T-cell (primary cell): ENCODE data around the gene EPHA8. TPM values are rescaled to one million over a fixed set of nuclear protein-coding genes. Genes with fewer than 3 reads are reported as not detected.

Experiments
- ATAC-seq, 4 experiments: fragments of 200-7000 bp in 3 of 4; fragments of 150-1000 bp in 1 of 4; cut with Tn5 transposase; replicated peaks in 1 of 4; 1 replicate in 3 of 4; 2 replicates in 1 of 4; pipeline ENCODE4 v1.10.0; 2021; ENCODE audit warnings: moderate library complexity in 3 of 4, mild to moderate bottlenecking in 2 of 4, moderate number of reproducible peaks in 1 of 4
- CTCF ChIA-PET, 2 donors: fragments of 300-600 bp; sonication (Branson Sonifier 250); formaldehyde crosslinking; loops; one replicate each; lab custom pipeline; 2022; ENCODE audit warnings: antibody characterized with exemption in 2 of 2; lab: Charles Lee
- POLR2A ChIA-PET, 2 donors: fragments of 300-600 bp; sonication (Branson Sonifier 250); formaldehyde crosslinking; loops; one replicate each; lab custom pipeline; 2022; ENCODE audit warnings: antibody characterized with exemption in 2 of 2; lab: Charles Lee
- DNase-seq, 35 experiments: peaks; one replicate each; pipeline versions ENCODE4 v3.0.0 to v3.0.0-alpha.2; 2013 to 2023
- H3K27ac ChIP-seq: one replicate; pipeline ENCODE4 v1.5.1; 2013; ENCODE audit warnings: low read length
- H3K27me3 ChIP-seq, 2 experiments: replicated peaks in 1 of 2; 1 replicate in 1 of 2; 2 replicates in 1 of 2; pipeline versions ENCODE4 v1.6.1 to v1.7.0; 2013; ENCODE audit warnings: low read length in 1 of 2, mixed read lengths in 1 of 2; ENCODE audit not compliant: control insufficient read depth in 2 of 2, insufficient read depth in 2 of 2; ENCODE audit errors: extremely low read depth in 1 of 2
- H3K36me3 ChIP-seq, 2 donors: 1 replicate in 1 of 2; 2 replicates in 1 of 2; pipeline versions ENCODE4 v1.6.1 to v1.7.0; 2013; ENCODE audit warnings: low read length in 1 of 2; ENCODE audit not compliant: control insufficient read depth in 2 of 2, insufficient read depth in 1 of 2; ENCODE audit errors: extremely low read depth in 1 of 2
- H3K4me1 ChIP-seq, 2 experiments: 1 replicate in 1 of 2; 2 replicates in 1 of 2; pipeline versions ENCODE4 v1.6.1 to v1.7.0; 2013; ENCODE audit warnings: low read length in 2 of 2, mixed read lengths in 1 of 2; ENCODE audit not compliant: insufficient read depth in 2 of 2, control insufficient read depth in 1 of 2; ENCODE audit errors: extremely low read depth in 1 of 2
- H3K4me3 ChIP-seq, 2 donors: 1 replicate in 1 of 2; 2 replicates in 1 of 2; pipeline versions ENCODE4 v1.5.1 to v1.7.0; 2013; ENCODE audit warnings: mild to moderate bottlenecking in 2 of 2, low read length in 1 of 2, moderate library complexity in 1 of 2; ENCODE audit not compliant: control insufficient read depth in 1 of 2; ENCODE audit errors: extremely low read depth in 1 of 2
- H3K9me3 ChIP-seq: 2 replicates; pipeline ENCODE4 v1.7.0; 2013
- H3K27ac Mint-ChIP-seq, 2 donors: one replicate each; pipeline ENCODE4 v1.8.0; 2020 to 2021; ENCODE audit warnings: mild to moderate bottlenecking in 2 of 2, mixed read lengths in 2 of 2
- H3K27me3 Mint-ChIP-seq, 2 donors: one replicate each; pipeline ENCODE4 v1.8.0; 2021 to 2022; ENCODE audit warnings: mixed read lengths in 2 of 2
- H3K36me3 Mint-ChIP-seq: one replicate; pipeline ENCODE4 v1.8.0; 2021; ENCODE audit warnings: mixed read lengths
- H3K4me1 Mint-ChIP-seq, 3 donors: one replicate each; pipeline ENCODE4 v1.8.0; 2020 to 2022; ENCODE audit warnings: mixed read lengths in 3 of 3, mild to moderate bottlenecking in 1 of 3
- H3K4me3 Mint-ChIP-seq, 3 donors: one replicate each; pipeline ENCODE4 v1.8.0; 2020 to 2022; ENCODE audit warnings: mild to moderate bottlenecking in 3 of 3, mixed read lengths in 3 of 3, moderate library complexity in 3 of 3
- H3K9me3 Mint-ChIP-seq, 3 donors: one replicate each; pipeline ENCODE4 v1.8.0; 2020 to 2022; ENCODE audit warnings: mixed read lengths in 3 of 3
- WGBS: methylation state at CpG from one replicate; pipeline ENCODE4 v1.1.5; 2013; ENCODE audit warnings: missing lambda C conversion rate; ENCODE audit not compliant: insufficient coverage; 5-methylcytosine and 5-hydroxymethylcytosine counted together
- total RNA-seq, 35 experiments: library from RNA in 6 of 35; stranded (reverse) in 6 of 35; fragments of 120-200 nt in 1 of 35; gene quantifications; one replicate each; pipeline versions ENCODE4 v1.2.1 to v1.2.4 and lab custom pipeline; 2013 to 2026

EPHA8 gene
- total RNA-seq, 5 donors from 2014 or later (not counting 1 experiment from before 2014, with no cell fraction given): 0.09 to 0.15 TPM; not detected in 3

GRCh38 chr1:22569269-22569668 is 6.0 kb downstream of the EPHA8 start:
- ATAC-seq: no peak
- CTCF ChIA-PET: no interaction called here
- POLR2A ChIA-PET: no interaction called here

DNA sequence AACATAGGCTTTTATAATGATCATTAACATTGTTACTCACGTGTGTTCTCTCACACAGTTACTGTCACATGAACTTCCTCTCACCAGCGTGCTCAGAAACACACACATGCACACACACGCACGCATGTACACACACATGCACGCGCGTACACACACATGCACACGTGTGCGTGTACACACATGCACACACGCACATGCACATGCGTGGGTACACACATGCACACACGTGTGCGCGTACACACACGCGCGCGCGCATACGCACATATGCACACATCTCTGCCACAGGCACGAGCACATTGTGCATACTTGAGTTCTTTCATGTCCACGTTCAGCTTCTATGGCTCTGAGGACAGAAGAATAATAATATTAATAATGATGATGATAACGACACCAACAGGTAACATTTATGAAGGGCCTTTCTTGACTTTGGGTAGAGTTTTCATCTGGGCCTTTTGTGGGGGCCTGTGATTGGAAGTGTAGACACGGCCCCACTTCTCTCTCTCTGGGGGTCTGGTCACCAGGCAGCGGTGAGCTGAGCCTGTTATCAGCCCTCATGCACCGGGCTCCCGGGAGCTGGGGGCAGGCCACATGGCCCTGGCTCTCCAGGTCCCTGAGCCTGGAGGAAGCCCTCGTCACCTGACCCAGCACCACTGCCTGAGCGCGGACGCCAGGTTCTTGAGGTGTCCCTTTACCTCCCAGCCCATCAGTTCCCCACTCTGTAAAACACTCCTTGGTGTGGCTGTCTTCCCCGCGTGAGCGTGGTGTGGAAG is 7.0 kb downstream of the EPHA8 start:
- ATAC-seq: no peak
- ChIA-PET POLR2A (no interaction called here), CTCF (no interaction called here)
- 90% methylated on average over 29 of the region's 34 CpGs for WGBS
- no peaks in the 10 kb centered on the region for H3K4me1 Mint-ChIP-seq
- no peaks in the 10 kb centered on the region for H3K4me1 ChIP-seq
- no peak overlapping the region for H3K27ac Mint-ChIP-seq
- no peaks in the 10 kb centered on the region for H3K36me3 Mint-ChIP-seq
- no peak overlapping the region for H3K27ac ChIP-seq
- H3K9me3 Mint-ChIP-seq: no peaks in the 10 kb centered on the region
- no peak for DNase-seq
- H3K9me3 ChIP-seq: no peaks in the 10 kb centered on the region
- H3K4me3 ChIP-seq: no peak overlapping the region
- H3K4me3 Mint-ChIP-seq: no peak overlapping the region
- peaks cover 3 to 43% of the 10 kb centered on the region in 2 experiments for H3K27me3 ChIP-seq
- no peaks in the 10 kb centered on the region for H3K36me3 ChIP-seq
- peaks cover 8 to 20% of the 10 kb centered on the region in 2 donors for H3K27me3 Mint-ChIP-seq

More at GRCh38 chr1:22569269-22569668, 6.0 kb downstream of the EPHA8 start:
- Histone ChIP-seq H3K36me3 (no peaks in the 10 kb centered on the region), H3K4me1 (no peaks in the 10 kb centered on the region), H3K9me3 (no peaks in the 10 kb centered on the region), H3K27ac (no peak overlapping the region), H3K27me3 (peaks cover 3 to 53% of the 10 kb centered on the region in 2 experiments), H3K4me3 (no peak overlapping the region)
- no peaks in the 10 kb centered on the region for H3K36me3 Mint-ChIP-seq
- no peaks in the 10 kb centered on the region for H3K9me3 Mint-ChIP-seq
- WGBS: 89% methylated on average over 4 of the region's 7 CpGs
- H3K4me3 Mint-ChIP-seq: no peak overlapping the region
- no peak for DNase-seq
- no peak overlapping the region for H3K27ac Mint-ChIP-seq
- H3K4me1 Mint-ChIP-seq: peaks cover 0 to 2% (median 0%) of the 10 kb centered on the region in 3 donors
- H3K27me3 Mint-ChIP-seq: peaks cover 15 to 29% of the 10 kb centered on the region in 2 donors

DNA sequence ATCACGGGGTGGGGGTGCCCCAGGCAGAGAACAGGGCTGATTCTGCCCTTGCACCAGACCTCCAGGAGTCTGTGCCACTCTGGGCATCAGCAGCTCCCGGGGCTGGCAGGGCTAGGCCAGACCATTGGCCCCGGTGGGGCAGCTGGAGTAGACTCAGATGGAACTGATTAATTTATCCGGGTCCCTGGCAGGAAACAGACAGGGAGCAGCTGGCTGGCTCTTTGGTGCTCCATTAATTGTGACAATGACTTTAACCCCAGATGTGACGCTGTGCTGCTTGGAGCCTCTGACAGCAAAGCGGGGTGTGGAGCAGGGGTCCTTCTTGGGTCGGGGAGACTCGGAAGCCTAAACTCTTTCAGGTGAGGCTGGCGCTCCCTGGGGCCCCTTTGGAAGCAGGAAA is 9.5 kb downstream of the EPHA8 start:
- no peaks in the 10 kb centered on the region for H3K36me3 ChIP-seq
- H3K27me3 ChIP-seq: peaks cover 3 to 23% of the 10 kb centered on the region in 2 experiments
- ATAC-seq (no peak), DNase-seq (no peak)
- POLR2A ChIA-PET: no interaction called here
- WGBS: 45% methylated on average over 9 of the region's 9 CpGs
- Mint-ChIP-seq H3K27me3 (peaks cover 8 to 13% of the 10 kb centered on the region in 2 donors), H3K4me1 (peaks cover 0 to 4% (median 0%) of the 10 kb centered on the region in 3 donors), H3K9me3 (peaks cover 0 to 6% (median 0%) of the 10 kb centered on the region in 3 donors), H3K36me3 (no peaks in the 10 kb centered on the region), H3K27ac (no peak overlapping the region), H3K4me3 (no peak overlapping the region)
- H3K27ac ChIP-seq: no peak overlapping the region
- H3K9me3 ChIP-seq: no peaks in the 10 kb centered on the region
- H3K4me3 ChIP-seq: no peak overlapping the region
- no peaks in the 10 kb centered on the region for H3K4me1 ChIP-seq
- CTCF ChIA-PET: no interaction called here

DNA sequence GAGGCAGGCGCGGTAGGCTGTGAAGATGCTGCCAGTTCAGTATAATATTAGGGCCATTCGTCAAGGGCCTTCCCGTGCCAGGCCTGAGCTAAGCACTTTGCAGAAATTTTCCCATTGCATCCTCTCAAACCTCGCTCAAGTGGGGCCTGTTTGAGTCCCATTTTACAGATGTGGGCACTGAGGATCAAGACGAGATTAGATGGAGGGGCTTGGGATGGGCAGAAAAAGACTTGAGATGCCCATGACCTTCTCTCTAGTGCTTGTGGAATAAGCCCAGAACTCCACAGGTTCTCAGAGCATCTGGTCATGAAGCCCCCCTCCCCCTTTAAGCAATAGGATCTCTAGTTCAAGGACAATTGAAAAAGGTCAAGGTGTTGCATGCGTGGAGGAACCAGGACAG is 9.9 kb downstream of the EPHA8 start:
- Histone ChIP-seq H3K27ac (no peak overlapping the region), H3K9me3 (no peaks in the 10 kb centered on the region), H3K4me1 (no peaks in the 10 kb centered on the region), H3K36me3 (no peaks in the 10 kb centered on the region), H3K27me3 (peaks cover 0 to 23% of the 10 kb centered on the region in 2 experiments), H3K4me3 (no peak overlapping the region)
- Mint-ChIP-seq H3K36me3 (no peaks in the 10 kb centered on the region), H3K27me3 (peaks cover 8 to 13% of the 10 kb centered on the region in 2 donors), H3K4me1 (peaks cover 0 to 6% (median 0%) of the 10 kb centered on the region in 3 donors), H3K4me3 (no peak overlapping the region), H3K27ac (no peak overlapping the region), H3K9me3 (peaks cover 0 to 10% (median 0%) of the 10 kb centered on the region in 3 donors)
- POLR2A ChIA-PET: no interaction called here
- no peak for ATAC-seq
- no peak for DNase-seq
- WGBS: 63% methylated on average over 1 of the region's 7 CpGs
- CTCF ChIA-PET: no interaction called here

GRCh38 chr1:22575532-22576149 is 12.4 kb downstream of the EPHA8 start:
- H3K9me3 ChIP-seq: no peaks in the 10 kb centered on the region
- peaks cover 0 to 10% (median 0%) of the 10 kb centered on the region in 3 donors for H3K9me3 Mint-ChIP-seq
- 57% methylated on average over 5 of the region's 8 CpGs for WGBS
- H3K27ac ChIP-seq: no peak overlapping the region
- CTCF ChIA-PET: no interaction called here
- H3K27ac Mint-ChIP-seq: no peak overlapping the region
- H3K36me3 ChIP-seq: no peaks in the 10 kb centered on the region
- H3K4me1 Mint-ChIP-seq: peaks cover 0 to 6% (median 0%) of the 10 kb centered on the region in 3 donors
- H3K27me3 Mint-ChIP-seq: peaks cover 5 to 9% of the 10 kb centered on the region in 2 donors
- H3K36me3 Mint-ChIP-seq: no peaks in the 10 kb centered on the region
- peaks cover 0 to 18% of the 10 kb centered on the region in 2 experiments for H3K27me3 ChIP-seq
- no peaks in the 10 kb centered on the region for H3K4me1 ChIP-seq
- no peak for DNase-seq
- no peak for ATAC-seq
- no peak overlapping the region for H3K4me3 ChIP-seq
- H3K4me3 Mint-ChIP-seq: no peak overlapping the region
- POLR2A ChIA-PET: no interaction called here

DNA sequence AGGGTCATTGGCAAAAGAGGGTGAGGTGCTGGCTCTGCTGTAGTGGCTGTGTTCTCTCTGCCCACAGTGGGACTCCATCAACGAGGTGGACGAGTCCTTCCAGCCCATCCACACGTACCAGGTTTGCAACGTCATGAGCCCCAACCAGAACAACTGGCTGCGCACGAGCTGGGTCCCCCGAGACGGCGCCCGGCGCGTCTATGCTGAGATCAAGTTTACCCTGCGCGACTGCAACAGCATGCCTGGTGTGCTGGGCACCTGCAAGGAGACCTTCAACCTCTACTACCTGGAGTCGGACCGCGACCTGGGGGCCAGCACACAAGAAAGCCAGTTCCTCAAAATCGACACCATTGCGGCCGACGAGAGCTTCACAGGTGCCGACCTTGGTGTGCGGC is 12.9 kb downstream of the EPHA8 start:
- Histone ChIP-seq H3K27ac (no peak overlapping the region), H3K4me3 (no peak overlapping the region), H3K4me1 (no peaks in the 10 kb centered on the region), H3K27me3 (peaks cover 0 to 18% of the 10 kb centered on the region in 2 experiments), H3K36me3 (no peaks in the 10 kb centered on the region), H3K9me3 (no peaks in the 10 kb centered on the region)
- ChIA-PET POLR2A (no interaction called here), CTCF (no interaction called here)
- Mint-ChIP-seq H3K36me3 (no peaks in the 10 kb centered on the region), H3K27me3 (peaks cover 5 to 9% of the 10 kb centered on the region in 2 donors), H3K27ac (no peak overlapping the region), H3K9me3 (peaks cover 0 to 10% (median 0%) of the 10 kb centered on the region in 3 donors), H3K4me1 (peaks cover 0 to 6% (median 0%) of the 10 kb centered on the region in 3 donors), H3K4me3 (no peak overlapping the region)
- 91% methylated on average over 23 of the region's 23 CpGs for WGBS
- DNase-seq: no peak
- no peak for ATAC-seq
